HG02852 (cell line): ENCODE measurements around the gene TPD52L1.
"Not testable (repeated sequence)": the region's sequence is repeated elsewhere in the genome, so short reads cannot be mapped to it uniquely, and the experiment has no call there.

Source experiments
- ATAC-seq: cut with Tn5 transposase; IDR thresholded peaks from one replicate; pipeline ENCODE4 v1.9.1; 2021; ENCODE audit warnings: mild to moderate bottlenecking, moderate library complexity; ENCODE audit not compliant: unreplicated experiment

The TPD52L1 gene

GRCh38 chr6:125140808-125141207, 12.8 kb upstream of the TPD52L1 start:
- no peak for ATAC-seq

- ATAC-seq = no peak
Measured at GRCh38 chr6:125142618-125143017, 11.0 kb upstream of the TPD52L1 start.

- ATAC-seq = no peak
Measured at GRCh38 chr6:125144822-125145221, 8.8 kb upstream of the TPD52L1 start.

- no peak for ATAC-seq
Measured at GRCh38 chr6:125149256-125150144, 4.1 kb upstream of the TPD52L1 start.

- no peak for ATAC-seq
Measured at GRCh38 chr6:125151700-125152099, 1.9 kb upstream of the TPD52L1 start.

GRCh38 chr6:125154118-125154760, 666 bp downstream of the TPD52L1 start:
- ATAC-seq = no peak

GRCh38 chr6:125154761-125155135, 1.2 kb downstream of the TPD52L1 start:
- ATAC-seq = no peak

- ATAC-seq = no peak
Measured at GRCh38 chr6:125155344-125155743, 1.8 kb downstream of the TPD52L1 start.

GRCh38 chr6:125156496-125156895, 2.9 kb downstream of the TPD52L1 start:
- ATAC-seq = no peak

GRCh38 chr6:125157280-125157679, 3.7 kb downstream of the TPD52L1 start:
- ATAC-seq = no peak

GRCh38 chr6:125157725-125158124, 4.2 kb downstream of the TPD52L1 start:
- no peak for ATAC-seq

- ATAC-seq = not testable (repeated sequence)
Measured at GRCh38 chr6:125163339-125163738, 9.8 kb downstream of the TPD52L1 start.

- ATAC-seq = no peak
Measured at GRCh38 chr6:125163811-125164210, 10.2 kb downstream of the TPD52L1 start.

- ATAC-seq = no peak
Measured at GRCh38 chr6:125164696-125165095, 11.1 kb downstream of the TPD52L1 start.

- ATAC-seq = no peak
Measured at GRCh38 chr6:125165256-125165655, 11.7 kb downstream of the TPD52L1 start.

- no peak for ATAC-seq
Measured at GRCh38 chr6:125165776-125166175, 12.2 kb downstream of the TPD52L1 start.

GRCh38 chr6:125166711-125167110, 13.1 kb downstream of the TPD52L1 start:
- ATAC-seq = no peak

GRCh38 chr6:125167579-125167978, 14.0 kb downstream of the TPD52L1 start:
- no peak for ATAC-seq

- ATAC-seq = no peak
Measured at GRCh38 chr6:125169058-125169457, 15.5 kb downstream of the TPD52L1 start.

GRCh38 chr6:125169522-125169921, 15.9 kb downstream of the TPD52L1 start:
- no peak for ATAC-seq

- ATAC-seq = no peak
Measured at GRCh38 chr6:125170376-125170775, 16.8 kb downstream of the TPD52L1 start.

GRCh38 chr6:125173341-125174095, 19.9 kb downstream of the TPD52L1 start:
- ATAC-seq = no peak
